ENCODE measurements around the gene ITIH1. TPM values are rescaled to one million over a fixed set of nuclear protein-coding genes. Genes with fewer than 3 reads are reported as not detected.

The ITIH1 gene
- total RNA-seq, 1 donor from 2014 or later: not detected

- DNase-seq (ENCODE audit: low spot score): no peak
Measured at GRCh38 chr3:52788890-52789745, 11.7 kb downstream of the ITIH1 start.

GRCh38 chr3:52789746-52790040 lies 12.3 kb downstream of the ITIH1 start:
- DNase-seq (ENCODE audit: low spot score): no peak

GRCh38 chr3:52790337-52790736 lies 12.9 kb downstream of the ITIH1 start:
- no peak for DNase-seq (ENCODE audit: low spot score)

- DNase-seq (ENCODE audit: low spot score): no peak
Measured at GRCh38 chr3:52790741-52791140, 13.3 kb downstream of the ITIH1 start.

GRCh38 chr3:52791366-52791765 lies 14.0 kb downstream of the ITIH1 start:
- DNase-seq (ENCODE audit: low spot score): no peak

- no peak for DNase-seq (ENCODE audit: low spot score)
Measured at GRCh38 chr3:52791928-52792327, 14.5 kb downstream of the ITIH1 start.

- DNase-seq (ENCODE audit: low spot score): no peak
Measured at GRCh38 chr3:52792413-52792812, 15.0 kb downstream of the ITIH1 start.

- no peak for DNase-seq (ENCODE audit: low spot score)
Measured at GRCh38 chr3:52792961-52793695, 15.7 kb downstream of the ITIH1 start.

GRCh38 chr3:52793702-52794611 lies 16.6 kb downstream of the ITIH1 start:
- no peak for DNase-seq (ENCODE audit: low spot score)

- no peak for DNase-seq (ENCODE audit: low spot score)
Measured at GRCh38 chr3:52794612-52795099, 17.3 kb downstream of the ITIH1 start, which contains the start of gene ITIH3. TSS of gene ITIH3 (plus strand) at chr3:52794796. CDS start at chr3:52794804, 8 bp downstream.

GRCh38 chr3:52795298-52795900 lies 18.0 kb downstream of the ITIH1 start:
- DNase-seq (ENCODE audit: low spot score): no peak

GRCh38 chr3:52796411-52796810 lies 19.0 kb downstream of the ITIH1 start:
- no peak for DNase-seq (ENCODE audit: low spot score)

- DNase-seq (ENCODE audit: low spot score): no peak
Measured at GRCh38 chr3:52798376-52798977, 21.1 kb downstream of the ITIH1 start.

GRCh38 chr3:52798978-52799476 lies 21.6 kb downstream of the ITIH1 start:
- DNase-seq (ENCODE audit: low spot score): no peak

GRCh38 chr3:52800079-52800478 lies 22.7 kb downstream of the ITIH1 start:
- no peak for DNase-seq (ENCODE audit: low spot score)

- DNase-seq (ENCODE audit: low spot score): no peak
Measured at GRCh38 chr3:52801839-52802238, 24.4 kb downstream of the ITIH1 start.

GRCh38 chr3:52805270-52806039 lies 28.1 kb downstream of the ITIH1 start:
- DNase-seq (ENCODE audit: low spot score): no peak

- DNase-seq (ENCODE audit: low spot score): no peak
Measured at GRCh38 chr3:52809149-52809548, 31.8 kb downstream of the ITIH1 start.

- no peak for DNase-seq (ENCODE audit: low spot score)
Measured at GRCh38 chr3:52809662-52810377, 32.4 kb downstream of the ITIH1 start.
